Fibroblast of lung (primary cell): Measurements from ENCODE around the gene PCNT. TPM values are rescaled to one million over a fixed set of nuclear protein-coding genes. Genes with fewer than 3 reads are reported as not detected.

Experiments used
- DNase-seq, 2 donors: peaks; one replicate each; pipeline versions ENCODE4 v3.0.0 to v3.0.0-alpha.2; 2010; ENCODE audit warnings: low read depth in 2 of 2
- H2AFZ ChIP-seq: 2 replicates; pipeline ENCODE4 v1.5.1; 2012; ENCODE audit warnings: low read length, control low read depth, inconsistent platforms
- H3K27ac ChIP-seq: 2 replicates; pipeline ENCODE4 v1.5.1; 2011; ENCODE audit warnings: low read length, control low read depth; ENCODE audit not compliant: insufficient read depth
- H3K27me3 ChIP-seq: 2 replicates; pipeline ENCODE4 v1.5.1; 2011; ENCODE audit warnings: mild to moderate bottlenecking, low read length; ENCODE audit not compliant: control insufficient read depth, insufficient read depth
- H3K36me3 ChIP-seq: 2 replicates; pipeline ENCODE4 v1.5.1; 2011; ENCODE audit warnings: low read length; ENCODE audit not compliant: control insufficient read depth, insufficient read depth
- H3K4me1 ChIP-seq: 2 replicates; pipeline ENCODE4 v1.5.1; 2011; ENCODE audit warnings: low read length; ENCODE audit not compliant: control insufficient read depth, insufficient read depth; ENCODE audit errors: extremely low read depth
- H3K4me2 ChIP-seq: 2 replicates; pipeline ENCODE4 v1.5.1; 2011; ENCODE audit warnings: low read length, control low read depth; ENCODE audit not compliant: insufficient read depth; ENCODE audit errors: extremely low read depth
- H3K4me3 ChIP-seq, 4 experiments: fragments of 200-600 bp in 1 of 4; sonication (generic) in 1 of 4; replicated peaks in 1 of 4; 2 replicates each; pipeline ENCODE4 v1.5.1; 2011 to 2016; ENCODE audit warnings: low read length in 4 of 4, low read depth in 3 of 4, mild to moderate bottlenecking in 3 of 4, control low read depth in 2 of 4, inconsistent platforms in 1 of 4, mixed read lengths in 1 of 4; ENCODE audit not compliant: insufficient read depth in 1 of 4; ENCODE audit errors: control extremely low read depth in 1 of 4
- H3K79me2 ChIP-seq: 2 replicates; pipeline ENCODE4 v1.5.1; 2012; ENCODE audit warnings: mild to moderate bottlenecking, low read length, inconsistent platforms; ENCODE audit not compliant: control insufficient read depth, insufficient read depth
- H3K9ac ChIP-seq: 2 replicates; pipeline ENCODE4 v1.5.1; 2011; ENCODE audit warnings: mild to moderate bottlenecking, low read length, control low read depth; ENCODE audit not compliant: insufficient read depth
- H3K9me3 ChIP-seq: 2 replicates; pipeline ENCODE4 v1.5.1; 2012; ENCODE audit warnings: low read depth, low read length; ENCODE audit not compliant: control insufficient read depth, insufficient read depth
- H4K20me1 ChIP-seq: 2 replicates; pipeline ENCODE4 v1.5.1; 2011; ENCODE audit warnings: low read length; ENCODE audit not compliant: control insufficient read depth, insufficient read depth; ENCODE audit errors: extremely low read depth
- CTCF ChIP-seq, 2 donors: IDR thresholded peaks in 1 of 2; conservative IDR thresholded peaks in 1 of 2; 1 replicate in 1 of 2; 2 replicates in 1 of 2; pipeline ENCODE4 v1.5.1; 2011 to 2012; ENCODE audit warnings: low read length in 2 of 2, control low read depth in 1 of 2, inconsistent platforms in 1 of 2, low read depth in 1 of 2, mild to moderate bottlenecking in 1 of 2
- EZH2 ChIP-seq: IDR thresholded peaks from 2 replicates; pipeline ENCODE4 v1.5.1; 2012; ENCODE audit warnings: low read length, control low read depth, mild to moderate bottlenecking; ENCODE audit errors: missing control alignments
- polyA plus RNA-seq, 2 donors: library from polyadenylated mRNA; depleted of rRNA in 1 of 2; stranded (reverse) in 1 of 2; unstranded in 1 of 2; fragments of >200 nt; gene quantifications; 2 replicates each; pipeline ENCODE4 v1.2.1, GENCODE V29; 2011 to 2012; ENCODE audit warnings: missing spikeins in 1 of 2
- total RNA-seq: library from RNA; depleted of rRNA; stranded (reverse); fragments of >200 nt; gene quantifications from 2 replicates; pipeline ENCODE4 v1.2.1, GENCODE V29; 2014

Gene PCNT
- total and polyA plus RNA-seq, 2 donors (not counting 1 experiment from before 2014, with no cell fraction given) = 7.4 to 26.1 TPM

DNA sequence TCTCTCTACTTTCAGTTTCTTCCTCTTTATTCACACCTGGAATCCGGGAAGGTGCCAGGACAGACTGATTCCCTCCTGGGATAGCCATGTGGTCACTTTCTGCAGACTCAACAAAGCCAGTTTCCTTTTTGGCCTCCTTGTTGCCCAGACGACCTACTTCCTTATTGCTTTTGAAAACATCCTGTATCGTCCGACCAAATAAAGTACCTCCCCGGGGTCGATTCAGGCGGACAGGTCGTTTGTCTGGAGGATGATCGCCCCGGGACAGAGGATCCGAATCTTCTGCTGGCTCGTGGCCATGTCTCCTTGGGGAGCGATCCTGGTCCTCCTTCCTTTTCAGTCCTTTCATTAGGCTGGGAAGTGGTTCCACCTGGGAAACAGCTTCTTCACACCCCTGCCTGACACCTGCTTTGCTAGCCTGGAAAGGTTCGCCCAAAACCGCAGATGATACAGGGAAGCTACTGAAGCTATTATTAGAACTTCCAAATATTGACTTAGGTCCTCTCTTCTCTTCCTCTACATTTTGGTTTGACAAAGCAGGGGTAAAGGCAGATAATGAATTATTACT is 39.8 kb upstream of the PCNT start:
- Histone ChIP-seq H3K9me3 (no peaks in the 10 kb centered on the region), H3K9ac (no peak overlapping the region), H3K27me3 (no peaks in the 10 kb centered on the region), H3K4me3 (peak overlapping the region in 1 of 4 experiments; percentile 1), H4K20me1 (no peaks in the 10 kb centered on the region), H3K4me1 (peaks cover 5% of the 10 kb centered on the region), H3K79me2 (peaks cover 45% of the 10 kb centered on the region), H3K4me2 (no peak overlapping the region), H3K36me3 (peaks cover 8% of the 10 kb centered on the region), H2AFZ (no peak overlapping the region), H3K27ac (no peak overlapping the region)
- TF ChIP-seq EZH2 (no peak), CTCF (conservative IDR thresholded peaks at IDR 0.05 in 1 of 2, IDR thresholded peaks at IDR 0.05 in 1 of 2; ENCODE audit: low read depth in 1 of 2, low read length in 2 of 2) (no peak)
- no peak for DNase-seq

- Histone ChIP-seq H3K4me1 (peaks cover 5% of the 10 kb centered on the region), H2AFZ (no peak overlapping the region), H3K79me2 (peaks cover 45% of the 10 kb centered on the region), H4K20me1 (no peaks in the 10 kb centered on the region), H3K9ac (no peak overlapping the region), H3K4me3 (peak overlapping the region; percentile 63 to 99 (median 82)), H3K9me3 (no peaks in the 10 kb centered on the region), H3K27me3 (no peaks in the 10 kb centered on the region), H3K4me2 (peak overlapping the region; percentile 91), H3K27ac (no peak overlapping the region), H3K36me3 (peaks cover 3% of the 10 kb centered on the region)
- DNase-seq = no peak
- no peak for TF ChIP-seq EZH2
- no peak for TF ChIP-seq CTCF (conservative IDR thresholded peaks at IDR 0.05 in 1 of 2, IDR thresholded peaks at IDR 0.05 in 1 of 2; ENCODE audit: low read depth in 1 of 2, low read length in 2 of 2)
These were observed 39.2 kb upstream of the PCNT start for GRCh38 chr21:46284733-46285132.

DNA sequence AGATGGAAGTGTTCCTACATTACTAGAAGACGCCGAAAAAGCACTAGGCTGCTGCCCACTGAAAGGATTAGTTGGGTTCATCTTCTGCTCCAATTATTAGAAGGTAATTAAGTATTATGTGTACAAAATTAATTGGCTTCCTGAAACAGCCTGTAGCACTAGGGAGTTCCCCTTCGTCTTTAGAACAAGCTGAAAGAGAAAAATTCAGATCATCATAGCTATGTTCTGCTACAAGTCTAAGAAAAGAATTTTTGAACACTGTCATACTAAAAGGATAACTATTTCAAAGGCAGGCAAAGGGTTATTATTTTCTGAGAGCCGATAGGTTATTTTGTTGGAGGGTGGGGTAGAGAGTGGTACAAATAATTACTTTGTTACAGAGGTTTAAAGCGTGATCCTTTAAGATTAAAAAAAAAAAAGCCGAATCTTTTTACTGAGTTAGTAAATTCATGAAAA is 38.7 kb upstream of the PCNT start, which contains the start of gene MCM3AP:
TSS of gene MCM3AP (minus strand) at position 406 of the 456 bp plus-strand sequence. CDS start at position 81, 325 bp downstream.
- H3K36me3 ChIP-seq = peaks cover 3% of the 10 kb centered on the region
- H3K9me3 ChIP-seq = no peaks in the 10 kb centered on the region
- H3K27me3 ChIP-seq = no peaks in the 10 kb centered on the region
- H3K4me2 ChIP-seq = peak within 1 kb of the TSS; percentile 91
- no peak for DNase-seq
- H4K20me1 ChIP-seq = no peaks in the 10 kb centered on the region
- peak within 1 kb of the TSS; percentile 36 for H2AFZ ChIP-seq
- peak within 1 kb of the TSS; percentile 90 for H3K9ac ChIP-seq
- H3K4me3 ChIP-seq = peak within 1 kb of the TSS; percentile 63 to 99 (median 82)
- peak within 1 kb of the TSS; percentile 80 for H3K27ac ChIP-seq
- peaks cover 5% of the 10 kb centered on the region for H3K4me1 ChIP-seq
- TF ChIP-seq EZH2 = no peak
- no peak for TF ChIP-seq CTCF (conservative IDR thresholded peaks at IDR 0.05 in 1 of 2, IDR thresholded peaks at IDR 0.05 in 1 of 2; ENCODE audit: low read depth in 1 of 2, low read length in 2 of 2)
- H3K79me2 ChIP-seq = peaks cover 46% of the 10 kb centered on the region
